Keratinocyte (primary cell): ENCODE results near the gene FXN. TPM values are rescaled to one million over a fixed set of nuclear protein-coding genes. Genes with fewer than 3 reads are reported as not detected.
A peak's percentile ranks its signal among the peaks of the same experiment; 100 is the strongest.
"Not testable (repeated sequence)": the region's sequence is repeated elsewhere in the genome, so short reads cannot be mapped to it uniquely, and the experiment has no call there.

ENCODE experiments used
- DNase-seq: peaks from one replicate; pipeline ENCODE4 v3.0.0-alpha.2; 2011; ENCODE audit warnings: low read depth, missing footprints, low spot score
- FAIRE-seq: peaks from 2 replicates; lab custom pipeline; 2011; peaks lifted over from hg19 to GRCh38; lab: Jason Lieb, UNC
- H2AFZ ChIP-seq: 2 replicates; pipeline ENCODE4 v1.6.0; 2012; ENCODE audit warnings: low read length, control low read depth, inconsistent platforms; ENCODE audit not compliant: control insufficient read depth
- H3K27ac ChIP-seq: 2 replicates; pipeline ENCODE4 v1.5.1; 2011; ENCODE audit warnings: low read length; ENCODE audit not compliant: control insufficient read depth, insufficient read depth
- H3K27me3 ChIP-seq: 3 replicates; pipeline ENCODE4 v1.6.0; 2011; ENCODE audit warnings: low read length; ENCODE audit not compliant: control insufficient read depth, insufficient read depth; ENCODE audit errors: extremely low read depth
- H3K36me3 ChIP-seq, 2 experiments: 2 replicates in 1 of 2; 3 replicates in 1 of 2; pipeline ENCODE4 v1.5.1; 2011; ENCODE audit warnings: low read length in 2 of 2, mild to moderate bottlenecking in 1 of 2; ENCODE audit not compliant: control insufficient read depth in 2 of 2, insufficient read depth in 2 of 2; ENCODE audit errors: extremely low read depth in 1 of 2
- H3K4me1 ChIP-seq: 3 replicates; pipeline ENCODE4 v1.5.1; 2011; ENCODE audit warnings: low read length; ENCODE audit not compliant: control insufficient read depth, insufficient read depth; ENCODE audit errors: extremely low read depth
- H3K4me2 ChIP-seq: 3 replicates; pipeline ENCODE4 v1.6.0; 2011; ENCODE audit warnings: low read depth, low read length; ENCODE audit not compliant: control insufficient read depth, insufficient read depth; ENCODE audit errors: extremely low read depth
- H3K4me3 ChIP-seq, 3 experiments: fragments of 200-600 bp in 1 of 3; sonication (generic) in 1 of 3; 2 replicates in 2 of 3; 3 replicates in 1 of 3; pipeline ENCODE4 v1.5.1; 2011 to 2016; ENCODE audit warnings: low read length in 3 of 3, mild to moderate bottlenecking in 3 of 3, control low read depth in 2 of 3, inconsistent platforms in 1 of 3, low read depth in 1 of 3, mixed read lengths in 1 of 3, mixed run types in 1 of 3, moderate library complexity in 1 of 3; ENCODE audit not compliant: control insufficient read depth in 2 of 3, insufficient read depth in 2 of 3; ENCODE audit errors: extremely low read depth in 1 of 3
- H3K79me2 ChIP-seq: 2 replicates; pipeline ENCODE4 v1.6.0; 2012; ENCODE audit warnings: low read length; ENCODE audit not compliant: control insufficient read depth, insufficient read depth
- H3K9ac ChIP-seq: 3 replicates; pipeline ENCODE4 v1.6.0; 2011; ENCODE audit warnings: low read length; ENCODE audit not compliant: control insufficient read depth, insufficient read depth; ENCODE audit errors: extremely low read depth
- H3K9me1 ChIP-seq: 3 replicates; pipeline ENCODE4 v1.6.0; 2011; ENCODE audit warnings: low read length; ENCODE audit not compliant: control insufficient read depth, insufficient read depth; ENCODE audit errors: extremely low read depth
- H3K9me3 ChIP-seq: 2 replicates; pipeline ENCODE4 v1.5.1; 2012; ENCODE audit warnings: low read depth, low read length; ENCODE audit not compliant: control insufficient read depth
- H4K20me1 ChIP-seq: 3 replicates; pipeline ENCODE4 v1.6.0; 2011; ENCODE audit warnings: low read length; ENCODE audit not compliant: control insufficient read depth, insufficient read depth; ENCODE audit errors: extremely low read depth
- EZH2 ChIP-seq: IDR thresholded peaks from one replicate; pipeline ENCODE4 v1.6.1; 2012; ENCODE audit warnings: inconsistent platforms, mild to moderate bottlenecking, low read length, moderate library complexity
- dilution Hi-C: fragments of 300-500 bp; cut with MboI; formaldehyde crosslinking; loops from one replicate; pipeline ENCODE4 v1.7.0; 2020; ENCODE audit warnings: low sequenced_read_pairs; ENCODE audit not compliant: extremely low pct_ligation_motif_present
- polyA plus RNA-seq, 5 experiments: library from polyadenylated mRNA; depleted of rRNA in 3 of 5; stranded (reverse) in 3 of 5; stranded (forward) in 1 of 5; unstranded in 1 of 5; fragments of >200 nt; gene quantifications; 1 replicate in 1 of 5; 2 replicates in 3 of 5; 3 replicates in 1 of 5; pipeline versions ENCODE4 v1.2.1 to v1.2.3, GENCODE V29; 2011 to 2012; ENCODE audit warnings: missing spikeins in 2 of 5, low read depth in 1 of 5, low replicate concordance in 1 of 5
- TF ChIP-seq, protein P1 (sequence below), 3 experiments: IDR thresholded peaks in 1 of 3; conservative IDR thresholded peaks in 1 of 3; optimal IDR thresholded peaks in 1 of 3; 2 replicates in 2 of 3; 3 replicates in 1 of 3; pipeline versions ENCODE3 to v1.5.1; 2011; ENCODE audit warnings: low read length in 3 of 3, mild to moderate bottlenecking in 3 of 3, moderate library complexity in 2 of 3, control low read depth in 1 of 3, inconsistent platforms in 1 of 3; ENCODE audit not compliant: insufficient read depth in 2 of 3; ENCODE audit errors: extremely low read depth in 1 of 3

The FXN gene
- polyA plus RNA-seq, 1 donor (not counting 4 experiments of a cell fraction or from before 2014, with no cell fraction given) = 24.3 TPM

DNA sequence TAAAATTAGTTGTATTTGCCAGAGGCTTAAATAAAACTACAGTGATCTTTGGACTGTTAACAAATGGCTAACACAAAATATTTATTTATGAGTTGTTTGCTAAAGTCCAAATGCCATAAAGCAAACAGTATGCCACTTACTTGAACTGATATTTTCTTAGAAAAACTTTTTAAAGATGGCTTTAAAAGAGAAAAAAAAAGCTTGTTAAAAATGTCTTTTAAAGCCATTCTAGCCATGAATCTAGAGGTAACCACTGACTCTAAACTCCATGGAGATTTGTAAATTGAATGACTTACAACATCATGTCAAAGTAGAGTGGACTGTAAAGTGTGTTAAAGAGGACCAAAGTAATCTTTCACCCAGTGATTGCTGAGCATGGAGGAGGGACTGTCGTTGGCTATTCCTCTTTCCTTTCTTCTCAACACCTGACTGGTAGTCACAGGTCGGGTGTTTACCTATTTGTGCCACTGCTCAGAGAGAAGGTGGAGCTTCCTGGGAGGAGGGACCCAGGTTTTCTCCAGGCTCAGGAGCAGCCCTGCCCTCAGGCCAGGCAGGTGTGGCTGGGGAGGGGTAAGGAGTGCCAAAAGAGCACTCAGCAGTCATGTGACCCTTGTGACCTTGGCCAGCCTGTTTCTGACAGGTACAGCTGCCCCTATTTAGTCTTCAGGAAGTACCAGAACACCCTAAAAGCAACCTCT is 69.4 kb downstream of the FXN start:
- peak overlapping the region; percentile 63 for H3K4me2 ChIP-seq
- peaks cover 14% of the 10 kb centered on the region for H3K4me1 ChIP-seq
- no peak overlapping the region for H3K4me3 ChIP-seq
- dilution Hi-C loops = no loop called here
- H4K20me1 ChIP-seq = no peaks in the 10 kb centered on the region
- FAIRE-seq (peak; percentile 76), DNase-seq (no peak)
- H3K79me2 ChIP-seq = no peaks in the 10 kb centered on the region
- no peak overlapping the region for H3K9ac ChIP-seq
- TF ChIP-seq, protein P1, sequence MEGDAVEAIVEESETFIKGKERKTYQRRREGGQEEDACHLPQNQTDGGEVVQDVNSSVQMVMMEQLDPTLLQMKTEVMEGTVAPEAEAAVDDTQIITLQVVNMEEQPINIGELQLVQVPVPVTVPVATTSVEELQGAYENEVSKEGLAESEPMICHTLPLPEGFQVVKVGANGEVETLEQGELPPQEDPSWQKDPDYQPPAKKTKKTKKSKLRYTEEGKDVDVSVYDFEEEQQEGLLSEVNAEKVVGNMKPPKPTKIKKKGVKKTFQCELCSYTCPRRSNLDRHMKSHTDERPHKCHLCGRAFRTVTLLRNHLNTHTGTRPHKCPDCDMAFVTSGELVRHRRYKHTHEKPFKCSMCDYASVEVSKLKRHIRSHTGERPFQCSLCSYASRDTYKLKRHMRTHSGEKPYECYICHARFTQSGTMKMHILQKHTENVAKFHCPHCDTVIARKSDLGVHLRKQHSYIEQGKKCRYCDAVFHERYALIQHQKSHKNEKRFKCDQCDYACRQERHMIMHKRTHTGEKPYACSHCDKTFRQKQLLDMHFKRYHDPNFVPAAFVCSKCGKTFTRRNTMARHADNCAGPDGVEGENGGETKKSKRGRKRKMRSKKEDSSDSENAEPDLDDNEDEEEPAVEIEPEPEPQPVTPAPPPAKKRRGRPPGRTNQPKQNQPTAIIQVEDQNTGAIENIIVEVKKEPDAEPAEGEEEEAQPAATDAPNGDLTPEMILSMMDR (optimal IDR thresholded peaks at IDR 0.05 in 1 of 3, IDR thresholded peaks at IDR 0.05 in 1 of 3, conservative IDR thresholded peaks at IDR 0.05 in 1 of 3; ENCODE audit: extremely low read depth in 1 of 3, insufficient read depth in 2 of 3, low read length in 3 of 3) = no peak
- TF ChIP-seq EZH2 = no peak
- no peaks in the 10 kb centered on the region for H3K27me3 ChIP-seq
- peak overlapping the region; percentile 55 for H3K27ac ChIP-seq
- H2AFZ ChIP-seq = peak overlapping the region; percentile 89
- no peaks in the 10 kb centered on the region for H3K9me1 ChIP-seq
- no peaks in the 10 kb centered on the region for H3K36me3 ChIP-seq
- H3K9me3 ChIP-seq = no peaks in the 10 kb centered on the region

DNA sequence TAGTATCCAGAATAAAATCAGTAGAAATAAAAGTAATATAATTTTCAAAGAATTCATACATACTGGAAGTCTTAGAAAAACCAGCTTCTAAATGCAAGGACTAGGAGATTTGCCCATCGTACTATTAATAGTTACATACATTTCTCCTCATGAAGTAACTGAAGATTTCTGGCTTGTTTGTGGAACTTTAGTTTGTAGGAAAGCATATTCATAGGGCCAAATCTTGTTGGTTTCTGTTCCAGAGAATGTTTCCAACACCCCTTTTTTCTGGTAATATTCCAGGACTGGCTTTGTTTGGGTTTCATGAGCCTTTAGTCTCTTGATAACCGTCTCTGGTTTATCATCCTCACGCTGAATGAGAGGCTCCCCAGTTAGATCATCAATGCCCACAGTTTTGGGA is 72.2 kb downstream of the FXN start:
- TF ChIP-seq EZH2 = no peak
- TF ChIP-seq, protein P1 (optimal IDR thresholded peaks at IDR 0.05 in 1 of 3, IDR thresholded peaks at IDR 0.05 in 1 of 3, conservative IDR thresholded peaks at IDR 0.05 in 1 of 3; ENCODE audit: extremely low read depth in 1 of 3, insufficient read depth in 2 of 3, low read length in 3 of 3) = no peak
- Histone ChIP-seq H4K20me1 (no peaks in the 10 kb centered on the region), H3K9me1 (no peaks in the 10 kb centered on the region), H3K9ac (no peak overlapping the region), H3K4me1 (peaks cover 14% of the 10 kb centered on the region), H3K4me3 (no peak overlapping the region), H3K79me2 (no peaks in the 10 kb centered on the region), H2AFZ (peak overlapping the region; percentile 37), H3K4me2 (no peak overlapping the region), H3K9me3 (no peaks in the 10 kb centered on the region), H3K27me3 (no peaks in the 10 kb centered on the region), H3K27ac (no peak overlapping the region), H3K36me3 (no peaks in the 10 kb centered on the region)
- FAIRE-seq (no peak), DNase-seq (no peak)
- dilution Hi-C loops = no loop called here

DNA sequence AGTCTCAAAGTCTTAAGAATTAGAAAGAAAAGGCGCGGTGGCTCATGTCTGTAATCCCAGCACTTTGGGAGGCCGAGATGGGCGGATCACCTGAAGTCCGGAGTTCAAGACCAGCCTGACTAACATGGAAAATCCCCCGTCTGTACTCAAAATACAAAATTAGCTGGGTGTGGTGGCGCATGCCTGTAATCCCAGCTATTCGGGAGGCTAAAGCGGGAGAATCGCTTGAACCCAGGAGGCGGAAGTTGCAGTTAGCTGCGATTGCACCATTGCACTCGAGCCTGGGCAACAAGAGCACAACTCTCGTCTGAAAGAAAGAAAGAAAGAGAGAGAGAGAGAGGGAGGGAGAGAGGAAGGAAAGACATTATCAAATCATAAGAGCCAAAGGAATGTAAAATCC is 73.2 kb downstream of the FXN start:
- H3K79me2 ChIP-seq, H3K36me3 ChIP-seq, H4K20me1 ChIP-seq, H3K27me3 ChIP-seq, dilution Hi-C loops, DNase-seq, H3K9ac ChIP-seq, H3K27ac ChIP-seq, H3K4me3 ChIP-seq, H3K4me2 ChIP-seq, FAIRE-seq, H3K9me1 ChIP-seq, H2AFZ ChIP-seq, H3K9me3 ChIP-seq: not testable (repeated sequence)
- H3K4me1 ChIP-seq = peaks cover 14% of the 10 kb centered on the region
